ENCODE results near the gene TSC2. TPM values are rescaled to one million over a fixed set of nuclear protein-coding genes. Genes with fewer than 3 reads are reported as not detected.

The TSC2 gene
- total RNA-seq, 1 donor from 2014 or later = 64.1 TPM

- no peak for DNase-seq (ENCODE audit: low read depth)
- H3K4me3 ChIP-seq (ENCODE audit: low read depth, low read length) = no peak overlapping the region
- TF ChIP-seq CTCF (conservative IDR thresholded peaks at IDR 0.05; ENCODE audit: low read depth, low read length) = no peak
These were observed 34.3 kb upstream of the TSC2 start for GRCh38 chr16:2013527-2013926.

GRCh38 chr16:2015117-2015946, 32.5 kb upstream of the TSC2 start:
- DNase-seq (ENCODE audit: low read depth) = no peak
- no peak for TF ChIP-seq CTCF (conservative IDR thresholded peaks at IDR 0.05; ENCODE audit: low read depth, low read length)
- no peak overlapping the region for H3K4me3 ChIP-seq (ENCODE audit: low read depth, low read length)

- H3K4me3 ChIP-seq (ENCODE audit: low read depth, low read length) = no peak overlapping the region
- TF ChIP-seq CTCF (conservative IDR thresholded peaks at IDR 0.05; ENCODE audit: low read depth, low read length) = no peak
- no peak for DNase-seq (ENCODE audit: low read depth)
These were observed 31.9 kb upstream of the TSC2 start for GRCh38 chr16:2015947-2016208.

GRCh38 chr16:2016407-2016922, 31.3 kb upstream of the TSC2 start:
- DNase-seq (ENCODE audit: low read depth) = no peak
- peak; percentile 52 for TF ChIP-seq CTCF (conservative IDR thresholded peaks at IDR 0.05; ENCODE audit: low read depth, low read length)
- no peak overlapping the region for H3K4me3 ChIP-seq (ENCODE audit: low read depth, low read length)

- no peak for TF ChIP-seq CTCF (conservative IDR thresholded peaks at IDR 0.05; ENCODE audit: low read depth, low read length)
- no peak within 1 kb of the TSS for H3K4me3 ChIP-seq (ENCODE audit: low read depth, low read length)
- DNase-seq (ENCODE audit: low read depth) = no peak
These were observed 28.3 kb upstream of the TSC2 start, which contains the start of gene NPW for GRCh38 chr16:2019518-2019920. Gene NPW, plus strand, starts transcription at chr16:2019785.

- H3K4me3 ChIP-seq (ENCODE audit: low read depth, low read length) = no peak overlapping the region
- TF ChIP-seq CTCF (conservative IDR thresholded peaks at IDR 0.05; ENCODE audit: low read depth, low read length) = no peak
- no peak for DNase-seq (ENCODE audit: low read depth)
These were observed 27.6 kb upstream of the TSC2 start for GRCh38 chr16:2019921-2020831.

All from epithelial cell of proximal tubule (primary cell).